GM12801 (cell line): Measurements from ENCODE around the gene ORMDL3.

Experiments
- TF ChIP-seq, protein P1 (sequence below): IDR thresholded peaks from one replicate; pipeline ENCODE4 v1.5.1; 2011; ENCODE audit warnings: control low read depth; ENCODE audit not compliant: insufficient read length; ENCODE audit errors: extremely low read depth

The ORMDL3 gene

DNA sequence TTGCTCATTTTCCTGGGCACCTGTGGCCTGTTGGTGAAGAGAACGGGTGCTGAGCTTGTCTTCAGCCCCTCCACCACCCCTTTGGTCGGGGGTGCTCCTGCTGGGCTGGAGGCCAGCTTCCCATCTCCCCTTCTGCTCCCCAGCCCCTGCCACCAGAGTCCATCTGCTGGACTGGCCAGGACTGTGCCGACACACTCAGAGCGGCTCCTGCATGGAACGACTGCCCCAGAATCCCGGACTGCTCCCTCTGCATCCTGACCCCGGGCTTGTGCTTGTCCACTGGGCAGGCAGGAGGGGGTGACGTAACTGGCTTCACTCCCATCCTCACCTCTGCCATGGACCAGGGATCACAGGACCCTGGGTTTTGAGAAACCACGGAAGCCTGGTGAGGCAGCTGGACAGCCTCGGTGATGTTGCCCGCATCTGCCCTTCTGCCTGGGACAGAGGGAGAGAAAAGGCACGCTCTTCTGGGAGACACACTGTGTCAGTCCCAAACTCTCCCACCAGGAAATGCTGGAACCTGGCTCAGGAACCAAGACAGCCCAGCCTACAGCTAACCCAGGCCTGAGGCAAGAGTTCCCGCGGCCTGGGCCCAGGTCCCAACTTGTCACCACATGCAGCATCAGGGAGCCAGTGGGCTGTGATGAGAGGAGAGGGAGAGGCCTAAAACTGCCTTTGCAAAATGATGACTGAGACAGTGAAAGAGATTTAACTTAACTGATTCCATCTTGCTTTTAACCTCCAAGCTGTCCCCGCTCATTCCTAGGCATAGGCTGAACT, 19.3 kb upstream of the ORMDL3 start:
- TF ChIP-seq, protein P1, sequence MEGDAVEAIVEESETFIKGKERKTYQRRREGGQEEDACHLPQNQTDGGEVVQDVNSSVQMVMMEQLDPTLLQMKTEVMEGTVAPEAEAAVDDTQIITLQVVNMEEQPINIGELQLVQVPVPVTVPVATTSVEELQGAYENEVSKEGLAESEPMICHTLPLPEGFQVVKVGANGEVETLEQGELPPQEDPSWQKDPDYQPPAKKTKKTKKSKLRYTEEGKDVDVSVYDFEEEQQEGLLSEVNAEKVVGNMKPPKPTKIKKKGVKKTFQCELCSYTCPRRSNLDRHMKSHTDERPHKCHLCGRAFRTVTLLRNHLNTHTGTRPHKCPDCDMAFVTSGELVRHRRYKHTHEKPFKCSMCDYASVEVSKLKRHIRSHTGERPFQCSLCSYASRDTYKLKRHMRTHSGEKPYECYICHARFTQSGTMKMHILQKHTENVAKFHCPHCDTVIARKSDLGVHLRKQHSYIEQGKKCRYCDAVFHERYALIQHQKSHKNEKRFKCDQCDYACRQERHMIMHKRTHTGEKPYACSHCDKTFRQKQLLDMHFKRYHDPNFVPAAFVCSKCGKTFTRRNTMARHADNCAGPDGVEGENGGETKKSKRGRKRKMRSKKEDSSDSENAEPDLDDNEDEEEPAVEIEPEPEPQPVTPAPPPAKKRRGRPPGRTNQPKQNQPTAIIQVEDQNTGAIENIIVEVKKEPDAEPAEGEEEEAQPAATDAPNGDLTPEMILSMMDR = no peak

DNA sequence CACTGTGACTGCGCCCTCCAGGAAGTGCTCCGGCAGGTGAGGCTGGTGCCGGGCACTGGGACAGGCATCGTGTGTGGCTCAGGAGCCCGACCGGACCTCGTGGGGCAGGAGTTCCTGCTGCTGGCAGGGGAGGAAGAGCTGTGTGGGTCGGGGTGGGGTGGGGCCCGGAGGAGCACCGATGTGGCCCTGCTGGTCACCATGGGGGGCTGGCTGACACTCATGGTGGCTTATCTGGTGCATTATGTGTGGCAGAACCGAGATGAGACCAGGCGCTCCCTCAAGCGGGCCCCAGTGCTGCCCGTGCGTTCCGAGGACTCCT, 17.0 kb upstream of the ORMDL3 start:
- TF ChIP-seq, protein P1 = no peak

DNA sequence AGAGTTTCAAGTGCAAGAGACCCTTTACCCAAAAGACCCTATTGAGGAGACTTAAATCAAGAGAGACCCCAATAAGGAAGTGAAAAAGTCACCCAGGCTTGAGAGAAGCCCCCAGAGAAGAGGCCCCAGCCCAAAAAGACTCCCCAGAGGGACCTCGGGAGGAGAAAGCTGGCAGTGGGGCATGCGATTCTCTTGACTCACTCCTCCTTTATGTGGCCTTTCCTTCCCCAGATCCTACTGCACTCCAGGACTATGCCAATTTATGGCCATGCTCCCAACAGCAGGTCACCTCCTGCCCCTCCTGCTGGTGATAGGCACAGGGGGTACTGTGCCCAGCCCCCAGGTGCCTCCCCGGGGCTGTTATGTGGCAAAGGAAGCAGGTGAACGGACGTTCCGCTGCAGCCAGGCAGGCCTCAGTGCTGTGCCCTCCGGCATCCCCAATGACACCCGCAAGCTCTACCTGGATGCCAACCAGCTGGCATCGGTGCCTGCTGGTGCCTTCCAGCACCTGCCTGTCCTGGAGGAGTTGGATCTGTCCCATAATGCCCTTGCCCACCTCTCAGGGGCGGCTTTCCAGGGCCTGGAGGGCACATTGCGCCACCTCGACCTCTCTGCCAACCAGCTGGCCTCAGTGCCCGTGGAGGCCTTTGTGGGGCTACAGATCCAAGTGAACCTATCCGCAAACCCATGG, 16.4 kb upstream of the ORMDL3 start:
- TF ChIP-seq, protein P1 = no peak

DNA sequence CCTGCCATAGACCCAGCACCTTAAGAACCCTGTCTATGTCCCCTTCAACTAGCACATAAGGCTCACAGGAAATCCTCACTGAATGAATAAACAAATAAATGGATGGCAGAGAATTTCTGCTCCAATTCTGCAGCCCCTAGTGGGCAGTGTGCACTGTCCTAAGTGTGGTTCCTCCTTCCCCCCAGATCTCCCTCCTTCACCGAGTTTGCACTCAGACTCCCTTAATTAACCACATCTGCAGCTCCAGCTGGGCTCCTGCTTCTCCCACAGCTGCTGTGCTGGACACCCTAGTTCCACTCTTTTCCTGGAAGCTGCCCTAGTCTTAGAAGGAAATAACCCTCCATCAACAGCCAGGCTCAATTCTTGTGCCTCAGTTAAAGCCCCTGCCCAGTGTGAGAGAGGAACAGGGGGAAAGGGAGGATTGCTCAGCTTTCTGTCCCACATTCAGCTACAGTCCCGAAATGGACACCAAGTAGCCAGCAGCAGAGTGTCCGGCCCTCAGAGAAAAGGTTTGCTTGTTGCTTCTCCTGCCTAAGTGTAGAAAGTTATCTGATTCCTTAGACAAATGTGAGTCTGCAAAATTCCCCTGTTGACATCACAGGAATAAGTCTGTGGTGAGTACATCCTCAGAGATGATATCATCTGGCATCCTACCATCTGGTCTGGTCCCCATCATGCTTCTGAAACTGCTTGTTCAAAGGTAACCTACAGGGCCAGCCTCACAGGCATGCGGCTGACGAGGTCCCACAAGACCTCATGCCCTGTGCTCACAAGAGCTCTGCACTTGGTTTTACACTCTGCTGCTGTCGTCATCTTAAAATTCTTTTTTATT, 12.4 kb upstream of the ORMDL3 start:
- TF ChIP-seq, protein P1 = no peak

DNA sequence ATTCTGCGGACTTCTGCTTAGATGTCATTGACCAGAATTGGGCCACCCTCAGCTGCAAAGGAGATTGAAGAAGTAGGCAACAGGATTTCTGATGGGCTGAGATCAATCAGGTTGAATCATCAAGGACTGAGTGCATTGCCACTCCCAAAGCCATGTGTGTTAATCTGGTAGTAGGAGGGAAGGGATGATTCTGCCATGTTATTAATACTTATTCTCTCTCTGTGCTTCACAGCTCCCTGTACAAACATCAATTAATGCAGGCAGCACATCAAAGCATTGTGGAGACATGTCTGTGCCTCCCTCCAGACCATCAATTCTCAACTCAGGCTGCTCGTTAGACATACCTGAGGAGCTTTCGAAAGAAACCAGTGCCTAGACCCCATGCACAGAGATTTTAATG, 11.7 kb upstream of the ORMDL3 start:
- TF ChIP-seq, protein P1 = no peak

DNA sequence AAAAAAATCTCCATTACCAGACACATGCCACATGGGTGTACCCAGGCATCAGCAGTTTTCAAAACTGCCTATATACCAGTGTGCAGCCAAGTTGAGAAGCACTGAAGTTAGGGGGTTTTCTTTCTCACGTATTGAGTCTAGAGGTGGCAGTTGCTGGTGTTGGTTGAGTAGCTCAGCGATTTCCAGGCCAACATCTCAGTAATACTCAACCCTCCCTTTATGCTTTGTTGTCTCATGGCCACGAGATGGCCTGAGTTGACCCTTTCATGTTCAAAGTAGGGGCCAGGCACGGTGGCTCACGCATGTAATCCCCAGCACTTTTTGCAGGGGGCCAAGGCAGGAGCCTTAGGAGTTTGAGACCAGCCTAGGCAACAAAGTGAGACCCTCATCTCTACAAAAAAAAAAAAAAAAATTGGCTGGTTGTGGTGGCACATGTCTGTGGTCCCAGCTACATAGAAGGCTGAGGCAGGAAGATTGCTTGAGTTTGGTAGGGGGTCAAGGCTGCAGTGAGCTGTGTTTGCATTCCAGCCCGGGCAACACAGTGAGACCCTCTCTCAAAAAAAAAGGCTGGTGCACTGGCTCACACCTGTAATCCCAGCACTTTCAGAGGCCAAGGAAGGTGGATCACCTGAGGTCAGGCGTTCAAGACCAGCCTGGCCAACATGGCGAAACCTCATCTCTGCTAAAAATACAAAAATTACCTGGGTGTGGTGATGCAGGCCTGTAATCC, 10.9 kb upstream of the ORMDL3 start:
- TF ChIP-seq, protein P1 = no peak

DNA sequence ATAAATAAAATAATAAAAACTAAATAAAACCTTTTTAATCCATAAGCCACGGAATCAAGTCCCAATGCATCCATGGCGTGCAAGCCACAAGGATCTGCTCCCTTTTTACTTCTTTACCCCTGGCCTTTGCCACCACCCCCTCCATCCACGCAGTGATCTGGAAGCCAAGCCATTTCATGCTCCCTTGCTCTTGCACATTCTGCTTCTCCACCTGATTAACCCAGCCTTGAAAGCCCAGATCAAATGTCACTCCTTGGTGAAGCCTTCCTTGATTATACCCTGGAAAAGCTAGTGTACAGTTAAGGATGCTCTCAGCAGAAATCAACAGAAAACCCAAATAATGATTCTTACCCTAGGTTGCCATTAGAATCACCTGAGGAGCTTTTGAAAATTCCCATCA, 10.0 kb upstream of the ORMDL3 start:
- TF ChIP-seq, protein P1 = no peak
